Endothelial cell (in vitro differentiated cells): ENCODE data around the gene FSD1. TPM values are rescaled to one million over a fixed set of nuclear protein-coding genes. Genes with fewer than 3 reads are reported as not detected.

ENCODE experiments used
- DNase-seq: peaks from one replicate; pipeline ENCODE4 v3.0.0; 2021; ENCODE audit warnings: low spot score
- H3K27ac Mint-ChIP-seq: one replicate; pipeline ENCODE4 v1.8.0; 2021; ENCODE audit warnings: mixed read lengths, inconsistent platforms; ENCODE audit not compliant: unreplicated experiment
- H3K27me3 Mint-ChIP-seq: one replicate; pipeline ENCODE4 v1.8.0; 2021; ENCODE audit warnings: mild to moderate bottlenecking, moderate library complexity, mixed read lengths, inconsistent platforms; ENCODE audit not compliant: unreplicated experiment
- H3K36me3 Mint-ChIP-seq: one replicate; pipeline ENCODE4 v1.8.0; 2021; ENCODE audit warnings: mild to moderate bottlenecking, low read depth, mixed read lengths, inconsistent platforms; ENCODE audit not compliant: unreplicated experiment
- H3K4me1 Mint-ChIP-seq: one replicate; pipeline ENCODE4 v1.8.0; 2021; ENCODE audit warnings: mild to moderate bottlenecking, mixed read lengths, inconsistent platforms; ENCODE audit not compliant: unreplicated experiment
- H3K4me3 Mint-ChIP-seq: one replicate; pipeline ENCODE4 v1.8.0; 2021; ENCODE audit warnings: mild to moderate bottlenecking, mixed read lengths, inconsistent platforms; ENCODE audit not compliant: unreplicated experiment
- H3K9me3 Mint-ChIP-seq: one replicate; pipeline ENCODE4 v1.8.0; 2021; ENCODE audit warnings: mixed read lengths, inconsistent platforms; ENCODE audit not compliant: unreplicated experiment
- CTCF ChIP-seq: fragments of 200-600 bp; sonication (generic); IDR thresholded peaks from one replicate; pipeline ENCODE4 v1.5.0; 2021; ENCODE audit warnings: antibody characterized with exemption; ENCODE audit not compliant: unreplicated experiment
- total RNA-seq: library from RNA; stranded (reverse); fragmentation: NEBNext Ultra II Directional; extraction: Animal tissue kit (Norgen Biotek cat#: 25700); gene quantifications from one replicate; pipeline ENCODE4 v1.2.1, GENCODE V29; 2021; ENCODE audit not compliant: unreplicated experiment

Gene FSD1
- total RNA-seq, 1 donor from 2014 or later = 19.0 TPM

- no peaks in the 10 kb centered on the region for H3K9me3 Mint-ChIP-seq
- H3K27ac Mint-ChIP-seq = no peak overlapping the region
- no peak overlapping the region for H3K4me3 Mint-ChIP-seq
- no peak for TF ChIP-seq CTCF
- DNase-seq = no peak
- peaks cover 9% of the 10 kb centered on the region for H3K27me3 Mint-ChIP-seq
- no peaks in the 10 kb centered on the region for H3K4me1 Mint-ChIP-seq
- peaks cover 25% of the 10 kb centered on the region for H3K36me3 Mint-ChIP-seq
Measured at GRCh38 chr19:4329858-4330257, 25.5 kb downstream of the FSD1 start.

GRCh38 chr19:4334929-4335570 lies 30.7 kb downstream of the FSD1 start:
- peak overlapping the region; percentile 57 for H3K4me3 Mint-ChIP-seq

GRCh38 chr19:4337906-4338440 lies 33.6 kb downstream of the FSD1 start:
- no peaks in the 10 kb centered on the region for H3K9me3 Mint-ChIP-seq
- peaks cover 24% of the 10 kb centered on the region for H3K36me3 Mint-ChIP-seq
- TF ChIP-seq CTCF = no peak
- peaks cover 7% of the 10 kb centered on the region for H3K27me3 Mint-ChIP-seq
- H3K4me3 Mint-ChIP-seq = peak overlapping the region; percentile 90
- no peak for DNase-seq
- peak overlapping the region; percentile 99 for H3K27ac Mint-ChIP-seq
- H3K4me1 Mint-ChIP-seq = peaks cover 13% of the 10 kb centered on the region

More at GRCh38 chr19:4334929-4335570, 30.7 kb downstream of the FSD1 start:
- H3K27me3 Mint-ChIP-seq = peaks cover 4% of the 10 kb centered on the region
- TF ChIP-seq CTCF = no peak
- H3K27ac Mint-ChIP-seq = no peak overlapping the region
- no peaks in the 10 kb centered on the region for H3K9me3 Mint-ChIP-seq
- peaks cover 24% of the 10 kb centered on the region for H3K36me3 Mint-ChIP-seq
- H3K4me1 Mint-ChIP-seq = peaks cover 10% of the 10 kb centered on the region
- no peak for DNase-seq

- peak within 1 kb of the TSS; percentile 90 for H3K4me3 Mint-ChIP-seq
Measured at GRCh38 chr19:4338441-4339355, 34.3 kb downstream of the FSD1 start, which contains the start of gene STAP2. Gene STAP2, minus strand, starts transcription at chr19:4338827. Its CDS starts 74 bp downstream, at chr19:4338753.

More at GRCh38 chr19:4338441-4339355, 34.3 kb downstream of the FSD1 start, which contains the start of gene STAP2:
- DNase-seq = peak; percentile 37
- Mint-ChIP-seq H3K36me3 (peaks cover 24% of the 10 kb centered on the region), H3K9me3 (no peaks in the 10 kb centered on the region), H3K27ac (peak within 1 kb of the TSS; percentile 99), H3K27me3 (peaks cover 10% of the 10 kb centered on the region), H3K4me1 (peaks cover 13% of the 10 kb centered on the region)
- TF ChIP-seq CTCF = no peak
